ENCODE data around the gene SULT1A1. TPM values are rescaled to one million over a fixed set of nuclear protein-coding genes. Genes with fewer than 3 reads are reported as not detected.
"Not testable (repeated sequence)": the region's sequence is repeated elsewhere in the genome, so short reads cannot be mapped to it uniquely, and the experiment has no call there.

Gene SULT1A1
- total and polyA plus RNA-seq, 2 experiments from 2014 or later, result not detected

- Histone ChIP-seq H3F3A (ENCODE audit: insufficient read depth) (no peaks in the 10 kb centered on the region), H3K4me1 (ENCODE audit: insufficient read depth) (no peaks in the 10 kb centered on the region), H3K4me3 (peak overlapping the region; percentile 42), H3K79me2 (ENCODE audit: insufficient read depth) (no peaks in the 10 kb centered on the region), H3K27ac (no peak overlapping the region), H3K9me2 (ENCODE audit: insufficient read depth) (no peaks in the 10 kb centered on the region), H3K9me3 (ENCODE audit: low read depth) (no peaks in the 10 kb centered on the region), H3K9ac (no peak overlapping the region), H3K36me3 (ENCODE audit: low read depth) (no peaks in the 10 kb centered on the region), H3K4me2 (ENCODE audit: unreplicated experiment) (no peak overlapping the region), H4K20me1 (ENCODE audit: insufficient read depth) (no peaks in the 10 kb centered on the region), H3K27me3 (replicated peaks; ENCODE audit: insufficient read depth) (no peaks in the 10 kb centered on the region; the same call in 1 of the 2 replicates), H2AFZ (peak overlapping the region; percentile 68)
- WGBS, 2 experiments (ENCODE audit: low coverage in 1 of 2, low lambda C conversion rate in 2 of 2, missing lambda C conversion rate in 2 of 2), result 6 to 7% methylated on average over 58 to 65 of the region's 68 CpGs
- peak; percentile 53 for DNase-seq
- in situ Hi-C loops (cut with MboI), result loop anchor here (10.0 kb wide), 1 partner anchor 48 kb away; no protein-coding TSS in a partner anchor
- no peak for TF ChIP-seq EZH2 (IDR thresholded peaks at IDR 0.05; ENCODE audit: insufficient read depth, poor library complexity, severe bottlenecking)
- no peak for TF ChIP-seq EZH2phosphoT487 (IDR thresholded peaks at IDR 0.05; ENCODE audit: insufficient read depth, low read depth)
These were observed 13.4 kb upstream of the SULT1A1 start for GRCh38 chr16:28623172-28623711.

GRCh38 chr16:28622532-28623171, 12.8 kb upstream of the SULT1A1 start:
- H3K4me1 ChIP-seq (ENCODE audit: insufficient read depth); H3K9ac ChIP-seq; DNase-seq; H3K4me2 ChIP-seq (ENCODE audit: unreplicated experiment); H3F3A ChIP-seq (ENCODE audit: insufficient read depth); H3K4me3 ChIP-seq; H3K36me3 ChIP-seq (ENCODE audit: low read depth); H3K79me2 ChIP-seq (ENCODE audit: insufficient read depth); H3K27me3 ChIP-seq (replicated peaks; ENCODE audit: insufficient read depth); H3K27ac ChIP-seq; H4K20me1 ChIP-seq (ENCODE audit: insufficient read depth); H3K9me2 ChIP-seq (ENCODE audit: insufficient read depth); H3K9me3 ChIP-seq (ENCODE audit: low read depth): not testable (repeated sequence)
- 38 to 84% methylated on average over 10 to 24 of the region's 24 CpGs for WGBS, 2 experiments (ENCODE audit: low coverage in 1 of 2, low lambda C conversion rate in 2 of 2, missing lambda C conversion rate in 2 of 2)
- in situ Hi-C loops (cut with MboI), result loop anchor here (10.0 kb wide), 1 partner anchor 48 kb away; no protein-coding TSS in a partner anchor
- peak overlapping the region; percentile 68; the same call in 1 of the 2 replicates for H2AFZ ChIP-seq

DNA sequence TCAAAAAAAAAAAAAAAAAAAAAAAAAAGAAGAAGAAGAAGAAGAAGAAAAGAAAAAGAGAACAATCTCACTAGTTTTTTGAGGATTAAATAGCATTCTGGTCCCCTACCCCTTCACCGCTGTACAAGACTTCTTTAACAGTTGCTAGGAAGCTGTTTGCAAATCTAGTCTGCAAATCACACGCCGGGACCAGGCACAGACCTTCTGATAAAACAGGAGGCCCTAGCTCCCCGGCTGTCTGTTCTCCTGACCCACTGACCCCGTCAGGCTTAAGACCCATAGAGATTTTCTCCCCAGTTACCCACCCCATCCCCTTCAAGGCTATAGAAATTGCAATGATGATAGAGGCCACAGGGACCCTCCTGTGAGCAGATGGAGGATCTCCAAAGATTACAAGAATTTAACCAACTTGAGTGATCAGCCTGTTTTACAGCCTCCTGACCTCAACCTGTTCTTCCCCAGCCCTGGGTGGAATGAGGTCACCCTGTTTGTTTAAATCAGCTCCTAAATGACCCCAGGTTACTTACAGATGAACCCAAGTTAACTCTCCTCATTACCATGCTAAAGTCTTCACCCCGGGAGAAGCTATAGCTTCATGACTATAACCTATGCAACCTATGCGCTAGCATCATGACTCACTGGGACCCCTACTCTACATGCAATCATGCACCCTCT, 11.8 kb upstream of the SULT1A1 start:
- Histone ChIP-seq H3K9ac (no peak overlapping the region), H3F3A (ENCODE audit: insufficient read depth) (no peaks in the 10 kb centered on the region), H2AFZ (no peak overlapping the region), H3K27ac (no peak overlapping the region), H4K20me1 (ENCODE audit: insufficient read depth) (no peaks in the 10 kb centered on the region), H3K4me3 (no peak overlapping the region), H3K4me2 (ENCODE audit: unreplicated experiment) (no peak overlapping the region), H3K9me2 (ENCODE audit: insufficient read depth) (no peaks in the 10 kb centered on the region), H3K27me3 (replicated peaks; ENCODE audit: insufficient read depth) (no peaks in the 10 kb centered on the region; the same call in 1 of the 2 replicates), H3K4me1 (ENCODE audit: insufficient read depth) (no peaks in the 10 kb centered on the region), H3K79me2 (ENCODE audit: insufficient read depth) (no peaks in the 10 kb centered on the region), H3K36me3 (ENCODE audit: low read depth) (no peaks in the 10 kb centered on the region), H3K9me3 (ENCODE audit: low read depth) (no peaks in the 10 kb centered on the region)
- no peak for TF ChIP-seq EZH2 (IDR thresholded peaks at IDR 0.05; ENCODE audit: insufficient read depth, poor library complexity, severe bottlenecking)
- TF ChIP-seq EZH2phosphoT487 (IDR thresholded peaks at IDR 0.05; ENCODE audit: insufficient read depth, low read depth), result no peak
- 54 to 56% methylated on average over 7 of the region's 7 CpGs for WGBS, 2 experiments (ENCODE audit: low coverage in 1 of 2, low lambda C conversion rate in 2 of 2, missing lambda C conversion rate in 2 of 2)
- in situ Hi-C loops (cut with MboI), result loop anchor here (10.0 kb wide), 1 partner anchor 47 kb away; no protein-coding TSS in a partner anchor
- no peak for DNase-seq

DNA sequence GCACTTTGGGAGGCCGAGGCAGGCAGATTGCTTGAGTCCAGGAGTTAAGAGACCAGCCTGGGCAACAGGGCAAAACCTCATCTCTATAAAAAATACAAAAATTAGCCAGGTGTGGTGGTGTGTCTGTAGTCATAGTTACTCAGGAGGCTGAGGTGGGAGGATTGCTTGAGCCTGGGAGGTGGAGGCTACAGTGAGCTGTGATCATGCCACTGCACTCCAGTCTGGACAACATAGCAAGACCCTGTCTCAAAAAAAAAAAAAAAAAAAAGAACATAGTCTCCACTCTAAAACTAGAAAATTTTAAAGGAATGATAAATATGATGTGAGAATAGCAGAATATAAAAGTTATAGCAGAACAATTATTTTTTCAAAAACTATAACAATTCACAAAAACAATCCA, 10.5 kb upstream of the SULT1A1 start:
- H3K4me3 ChIP-seq; H3K4me2 ChIP-seq (ENCODE audit: unreplicated experiment); H3K79me2 ChIP-seq (ENCODE audit: insufficient read depth); H3F3A ChIP-seq (ENCODE audit: insufficient read depth); H3K27me3 ChIP-seq (replicated peaks; ENCODE audit: insufficient read depth); H4K20me1 ChIP-seq (ENCODE audit: insufficient read depth); H2AFZ ChIP-seq; H3K27ac ChIP-seq; H3K9me3 ChIP-seq (ENCODE audit: low read depth); H3K9me2 ChIP-seq (ENCODE audit: insufficient read depth); H3K36me3 ChIP-seq (ENCODE audit: low read depth); DNase-seq; H3K9ac ChIP-seq; H3K4me1 ChIP-seq (ENCODE audit: insufficient read depth): not testable (repeated sequence)
- 76 to 79% methylated on average over 1 of the region's 1 CpG for WGBS, 2 experiments (ENCODE audit: low coverage in 1 of 2, low lambda C conversion rate in 2 of 2, missing lambda C conversion rate in 2 of 2)
- in situ Hi-C loops (cut with MboI), result loop anchor here (10.0 kb wide), 1 partner anchor 46 kb away; no protein-coding TSS in a partner anchor
